ENCODE results near the gene BRMS1L. TPM values are rescaled to one million over a fixed set of nuclear protein-coding genes. Genes with fewer than 3 reads are reported as not detected.

BRMS1L gene
- total and polyA plus RNA-seq, 2 experiments from 2014 or later, result 11.8 to 19.5 TPM

GRCh38 chr14:35895256-35895655 lies 69.1 kb downstream of the BRMS1L start (continued):
- TF ChIP-seq CTCF (conservative IDR thresholded peaks at IDR 0.05; ENCODE audit: low read depth in 2 of 2) (no peak), JUNB (IDR thresholded peaks at IDR 0.05; ENCODE audit: unreplicated experiment) (no peak), ZNF114 (CRISPR knock-in tag; IDR thresholded peaks at IDR 0.05) (no peak), ETS1 (IDR thresholded peaks at IDR 0.05) (no peak), CREB1 (CRISPR knock-in tag; IDR thresholded peaks at IDR 0.05; ENCODE audit: low read depth) (no peak), REST (IDR thresholded peaks at IDR 0.05; ENCODE audit: unreplicated experiment) (no peak)

- Mint-ChIP-seq H3K4me3 (no peak overlapping the region), H3K36me3 (ENCODE audit: low read depth) (no peaks in the 10 kb centered on the region), H3K27ac (no peak overlapping the region), H3K27me3 (ENCODE audit: insufficient read depth, low read depth, poor library complexity) (peaks cover 4% of the 10 kb centered on the region), H3K9me3 (no peaks in the 10 kb centered on the region; the same call in 2 of the 3 replicates), H3K4me1 (peaks cover 7% of the 10 kb centered on the region)
- no peaks in the 10 kb centered on the region for H3K27me3 ChIP-seq (ENCODE audit: insufficient read depth)
- H3K4me3 ChIP-seq, result no peak overlapping the region
- no peaks in the 10 kb centered on the region for H4K20me1 ChIP-seq (replicated peaks; ENCODE audit: insufficient read depth)
- no peak overlapping the region for H3K4me2 ChIP-seq
- DNase-seq (ENCODE audit: low spot score) (peak; percentile 18), ATAC-seq (peak; percentile 84)
- no peaks in the 10 kb centered on the region for H3K9me2 ChIP-seq (ENCODE audit: insufficient read depth)
- H3K36me3 ChIP-seq (ENCODE audit: insufficient read depth), result no peaks in the 10 kb centered on the region
- H2AFZ ChIP-seq, result peak overlapping the region; percentile 93
- H3K79me2 ChIP-seq (replicated peaks; ENCODE audit: insufficient read depth), result no peaks in the 10 kb centered on the region
- H3F3A ChIP-seq (replicated peaks; ENCODE audit: low read depth), result no peaks in the 10 kb centered on the region
- H3K4me1 ChIP-seq (ENCODE audit: insufficient read depth), result no peaks in the 10 kb centered on the region
- H3K27ac ChIP-seq (ENCODE audit: low read depth), result no peak overlapping the region
- no peak for TF ChIP-seq ZNF462 (CRISPR knock-in tag; IDR thresholded peaks at IDR 0.05)
- no peak for TF ChIP-seq STAT1 (IDR thresholded peaks at IDR 0.05; ENCODE audit: unreplicated experiment)
- TF ChIP-seq CTCF (conservative IDR thresholded peaks at IDR 0.05; ENCODE audit: low read depth in 2 of 2), result no peak
- no peak for TF ChIP-seq CREB1 (CRISPR knock-in tag; IDR thresholded peaks at IDR 0.05; ENCODE audit: low read depth)
Observed at GRCh38 chr14:35897616-35898111, 71.5 kb downstream of the BRMS1L start.
